Mesothelial cell of epicardium (in vitro differentiated cells): Measurements from ENCODE around the gene RAB17. TPM values are rescaled to one million over a fixed set of nuclear protein-coding genes. Genes with fewer than 3 reads are reported as not detected.

Experiments
- DNase-seq, 2 experiments: peaks; one replicate each; pipeline ENCODE4 v3.0.0; 2021; ENCODE audit warnings: low spot score in 2 of 2; ENCODE audit not compliant: unreplicated experiment in 2 of 2
- H3K27ac Mint-ChIP-seq: 2 replicates; pipeline ENCODE4 v1.8.0; 2021; ENCODE audit warnings: mixed read lengths
- H3K27me3 Mint-ChIP-seq: 2 replicates; pipeline ENCODE4 v1.8.0; 2021; ENCODE audit warnings: low read depth, mixed read lengths
- H3K36me3 Mint-ChIP-seq: 2 replicates; pipeline ENCODE4 v1.8.0; 2021; ENCODE audit warnings: mixed read lengths
- H3K4me1 Mint-ChIP-seq: 2 replicates; pipeline ENCODE4 v1.8.0; 2021; ENCODE audit warnings: mixed read lengths
- H3K4me3 Mint-ChIP-seq: 2 replicates; pipeline ENCODE4 v1.8.0; 2021; ENCODE audit warnings: mild to moderate bottlenecking, moderate library complexity, mixed read lengths
- H3K9me3 Mint-ChIP-seq: 2 replicates; pipeline ENCODE4 v1.8.0; 2021; ENCODE audit warnings: mixed read lengths
- total RNA-seq: library from RNA; stranded (reverse); gene quantifications from 3 replicates; pipeline ENCODE4 v1.2.1, GENCODE V29; 2021
- TF ChIP-seq, protein P1 (sequence below): fragments of 200-600 bp; sonication (generic); IDR thresholded peaks from one replicate; pipeline ENCODE4 v1.5.0; 2021; ENCODE audit warnings: antibody characterized with exemption; ENCODE audit not compliant: unreplicated experiment

Gene RAB17
- total RNA-seq, 1 donor from 2014 or later = 10.6 TPM

- Mint-ChIP-seq H3K4me1 (peaks cover 9% of the 10 kb centered on the region), H3K9me3 (peaks cover 3% of the 10 kb centered on the region), H3K27ac (no peak overlapping the region), H3K27me3 (no peaks in the 10 kb centered on the region), H3K4me3 (no peak overlapping the region), H3K36me3 (no peaks in the 10 kb centered on the region)
- TF ChIP-seq, protein P1, sequence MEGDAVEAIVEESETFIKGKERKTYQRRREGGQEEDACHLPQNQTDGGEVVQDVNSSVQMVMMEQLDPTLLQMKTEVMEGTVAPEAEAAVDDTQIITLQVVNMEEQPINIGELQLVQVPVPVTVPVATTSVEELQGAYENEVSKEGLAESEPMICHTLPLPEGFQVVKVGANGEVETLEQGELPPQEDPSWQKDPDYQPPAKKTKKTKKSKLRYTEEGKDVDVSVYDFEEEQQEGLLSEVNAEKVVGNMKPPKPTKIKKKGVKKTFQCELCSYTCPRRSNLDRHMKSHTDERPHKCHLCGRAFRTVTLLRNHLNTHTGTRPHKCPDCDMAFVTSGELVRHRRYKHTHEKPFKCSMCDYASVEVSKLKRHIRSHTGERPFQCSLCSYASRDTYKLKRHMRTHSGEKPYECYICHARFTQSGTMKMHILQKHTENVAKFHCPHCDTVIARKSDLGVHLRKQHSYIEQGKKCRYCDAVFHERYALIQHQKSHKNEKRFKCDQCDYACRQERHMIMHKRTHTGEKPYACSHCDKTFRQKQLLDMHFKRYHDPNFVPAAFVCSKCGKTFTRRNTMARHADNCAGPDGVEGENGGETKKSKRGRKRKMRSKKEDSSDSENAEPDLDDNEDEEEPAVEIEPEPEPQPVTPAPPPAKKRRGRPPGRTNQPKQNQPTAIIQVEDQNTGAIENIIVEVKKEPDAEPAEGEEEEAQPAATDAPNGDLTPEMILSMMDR = no peak
- DNase-seq = no peak
Observed at GRCh38 chr2:237570776-237571335, 19.7 kb downstream of the RAB17 start.

- Mint-ChIP-seq H3K36me3 (no peaks in the 10 kb centered on the region), H3K4me1 (peaks cover 9% of the 10 kb centered on the region), H3K27ac (no peak overlapping the region), H3K27me3 (no peaks in the 10 kb centered on the region), H3K9me3 (peaks cover 3% of the 10 kb centered on the region), H3K4me3 (no peak overlapping the region)
- TF ChIP-seq, protein P1 = no peak
- DNase-seq = no peak
Observed at GRCh38 chr2:237569896-237570295, 20.6 kb downstream of the RAB17 start.

DNA sequence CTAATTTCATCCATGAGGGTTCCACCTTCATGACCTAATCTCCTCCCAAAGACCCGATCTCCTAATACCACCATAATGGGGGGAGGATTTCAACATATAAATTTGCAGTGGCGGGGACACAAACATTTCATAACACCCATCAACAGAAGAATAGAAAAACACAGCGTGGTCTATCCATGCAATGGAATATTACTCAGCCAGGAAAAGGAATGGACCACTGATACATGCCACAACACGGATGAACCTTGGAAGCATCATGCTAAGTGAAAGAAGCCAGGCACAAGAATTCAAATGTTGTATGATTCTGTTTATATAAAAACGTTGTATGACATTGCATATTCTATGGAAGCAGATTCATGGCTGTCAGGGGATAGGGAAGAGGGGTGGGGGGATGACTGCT, 21.5 kb downstream of the RAB17 start:
- Mint-ChIP-seq H3K4me3 (no peak overlapping the region), H3K27ac (no peak overlapping the region), H3K4me1 (peaks cover 9% of the 10 kb centered on the region), H3K36me3 (no peaks in the 10 kb centered on the region), H3K27me3 (peaks cover 4% of the 10 kb centered on the region), H3K9me3 (peaks cover 3% of the 10 kb centered on the region)
- TF ChIP-seq, protein P1 = no peak
- DNase-seq = no peak

DNA sequence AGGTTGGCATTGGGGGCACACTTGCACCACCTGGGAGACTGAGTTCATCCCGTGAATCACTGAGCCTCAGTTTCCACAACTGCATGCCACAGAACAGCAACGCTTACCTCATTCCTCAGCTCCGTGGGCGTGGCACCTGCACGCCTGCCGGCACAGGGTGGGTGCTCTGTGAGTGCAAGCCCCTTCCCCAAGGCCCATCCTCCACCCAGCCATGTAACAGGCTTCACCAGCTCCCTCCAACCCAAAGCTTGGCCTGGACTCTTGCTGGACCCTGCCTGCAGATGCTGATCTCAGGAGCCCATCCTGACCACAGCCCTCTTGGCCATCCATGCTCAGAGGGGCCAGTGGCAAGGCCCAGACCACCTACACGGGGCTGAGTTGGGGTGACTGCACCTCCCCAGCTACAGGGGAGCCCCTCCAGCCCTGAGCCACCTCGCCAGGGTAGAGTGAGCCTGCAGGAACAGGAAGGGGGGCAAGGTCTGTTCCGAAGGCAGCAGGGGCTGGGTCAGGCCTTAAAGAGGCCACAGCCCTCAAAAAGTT, 22.3 kb downstream of the RAB17 start:
- Mint-ChIP-seq H3K9me3 (peaks cover 3% of the 10 kb centered on the region), H3K4me3 (no peak overlapping the region), H3K27ac (no peak overlapping the region), H3K4me1 (peaks cover 9% of the 10 kb centered on the region), H3K36me3 (no peaks in the 10 kb centered on the region), H3K27me3 (peaks cover 11% of the 10 kb centered on the region)
- no peak for DNase-seq
- TF ChIP-seq, protein P1 = no peak

- no peak for DNase-seq
- Mint-ChIP-seq H3K4me3 (no peak overlapping the region), H3K27ac (no peak overlapping the region), H3K4me1 (peaks cover 8% of the 10 kb centered on the region), H3K9me3 (peaks cover 3% of the 10 kb centered on the region), H3K27me3 (peaks cover 13% of the 10 kb centered on the region), H3K36me3 (no peaks in the 10 kb centered on the region)
- TF ChIP-seq, protein P1 = no peak
Observed at GRCh38 chr2:237567276-237568029, 23.1 kb downstream of the RAB17 start.
